Measurements from ENCODE around the gene GCC2.
"Not testable (repeated sequence)": the region's sequence is repeated elsewhere in the genome, so short reads cannot be mapped to it uniquely, and the experiment has no call there.

GCC2 gene, protein sequence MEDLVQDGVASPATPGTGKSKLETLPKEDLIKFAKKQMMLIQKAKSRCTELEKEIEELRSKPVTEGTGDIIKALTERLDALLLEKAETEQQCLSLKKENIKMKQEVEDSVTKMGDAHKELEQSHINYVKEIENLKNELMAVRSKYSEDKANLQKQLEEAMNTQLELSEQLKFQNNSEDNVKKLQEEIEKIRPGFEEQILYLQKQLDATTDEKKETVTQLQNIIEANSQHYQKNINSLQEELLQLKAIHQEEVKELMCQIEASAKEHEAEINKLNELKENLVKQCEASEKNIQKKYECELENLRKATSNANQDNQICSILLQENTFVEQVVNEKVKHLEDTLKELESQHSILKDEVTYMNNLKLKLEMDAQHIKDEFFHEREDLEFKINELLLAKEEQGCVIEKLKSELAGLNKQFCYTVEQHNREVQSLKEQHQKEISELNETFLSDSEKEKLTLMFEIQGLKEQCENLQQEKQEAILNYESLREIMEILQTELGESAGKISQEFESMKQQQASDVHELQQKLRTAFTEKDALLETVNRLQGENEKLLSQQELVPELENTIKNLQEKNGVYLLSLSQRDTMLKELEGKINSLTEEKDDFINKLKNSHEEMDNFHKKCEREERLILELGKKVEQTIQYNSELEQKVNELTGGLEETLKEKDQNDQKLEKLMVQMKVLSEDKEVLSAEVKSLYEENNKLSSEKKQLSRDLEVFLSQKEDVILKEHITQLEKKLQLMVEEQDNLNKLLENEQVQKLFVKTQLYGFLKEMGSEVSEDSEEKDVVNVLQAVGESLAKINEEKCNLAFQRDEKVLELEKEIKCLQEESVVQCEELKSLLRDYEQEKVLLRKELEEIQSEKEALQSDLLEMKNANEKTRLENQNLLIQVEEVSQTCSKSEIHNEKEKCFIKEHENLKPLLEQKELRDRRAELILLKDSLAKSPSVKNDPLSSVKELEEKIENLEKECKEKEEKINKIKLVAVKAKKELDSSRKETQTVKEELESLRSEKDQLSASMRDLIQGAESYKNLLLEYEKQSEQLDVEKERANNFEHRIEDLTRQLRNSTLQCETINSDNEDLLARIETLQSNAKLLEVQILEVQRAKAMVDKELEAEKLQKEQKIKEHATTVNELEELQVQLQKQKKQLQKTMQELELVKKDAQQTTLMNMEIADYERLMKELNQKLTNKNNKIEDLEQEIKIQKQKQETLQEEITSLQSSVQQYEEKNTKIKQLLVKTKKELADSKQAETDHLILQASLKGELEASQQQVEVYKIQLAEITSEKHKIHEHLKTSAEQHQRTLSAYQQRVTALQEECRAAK (N-terminal part only)

GRCh38 chr2:108448678-108449409 is at the start of gene GCC2:
TSS of gene GCC2 (plus strand) at chr2:108449206. CDS start at chr2:108449275, 69 bp downstream.
- DNase-seq (ENCODE audit: low read depth), result peak; percentile 94

DNA sequence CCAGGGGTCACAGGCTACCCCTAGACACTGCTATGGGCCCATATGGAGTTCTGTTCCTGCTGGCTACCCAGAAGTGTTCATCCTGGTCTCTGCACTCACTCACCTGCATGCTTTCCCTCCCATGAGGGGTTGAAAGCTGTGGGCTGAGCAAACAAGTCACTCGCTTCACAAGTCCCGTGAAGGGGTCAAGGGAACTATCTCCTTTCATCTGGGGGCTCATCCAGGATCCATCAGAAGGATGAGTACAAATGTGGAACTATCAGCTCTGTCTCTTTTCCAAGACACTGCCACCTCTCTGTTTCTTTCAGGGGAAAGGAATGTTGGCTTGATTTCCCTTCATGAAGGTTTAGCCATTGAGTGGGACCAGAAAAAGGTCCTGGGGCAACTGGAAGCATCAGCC is 49.5 kb upstream of the GCC2 start:
- DNase-seq (ENCODE audit: low read depth), result no peak

DNA sequence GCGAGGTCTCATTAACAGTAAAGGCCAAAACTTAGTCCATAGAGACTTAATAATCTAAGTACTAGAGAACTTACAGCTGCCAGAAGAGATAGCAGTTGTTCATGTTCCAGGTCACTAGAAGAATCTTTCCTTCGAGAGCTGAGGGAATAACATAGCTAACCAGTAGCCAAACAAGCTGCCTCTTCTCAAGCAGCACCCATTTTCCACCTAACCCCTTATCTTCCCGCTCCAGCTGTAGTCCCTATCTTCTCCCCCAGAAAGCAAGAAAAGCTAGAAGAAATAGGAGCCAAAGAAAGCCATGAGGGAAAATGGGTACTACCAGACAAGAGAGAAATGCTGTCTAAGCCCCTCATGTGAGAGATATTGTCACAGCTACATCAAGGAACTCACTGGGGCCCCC is 47.2 kb upstream of the GCC2 start:
- DNase-seq (ENCODE audit: low read depth), result no peak

- DNase-seq (ENCODE audit: low read depth), result no peak
Observed at GRCh38 chr2:108403494-108403893, 45.5 kb upstream of the GCC2 start.

GRCh38 chr2:108404784-108405397 is 44.1 kb upstream of the GCC2 start:
- DNase-seq (ENCODE audit: low read depth), result no peak

GRCh38 chr2:108407864-108408729 is 40.9 kb upstream of the GCC2 start:
- DNase-seq (ENCODE audit: low read depth), result no peak

DNA sequence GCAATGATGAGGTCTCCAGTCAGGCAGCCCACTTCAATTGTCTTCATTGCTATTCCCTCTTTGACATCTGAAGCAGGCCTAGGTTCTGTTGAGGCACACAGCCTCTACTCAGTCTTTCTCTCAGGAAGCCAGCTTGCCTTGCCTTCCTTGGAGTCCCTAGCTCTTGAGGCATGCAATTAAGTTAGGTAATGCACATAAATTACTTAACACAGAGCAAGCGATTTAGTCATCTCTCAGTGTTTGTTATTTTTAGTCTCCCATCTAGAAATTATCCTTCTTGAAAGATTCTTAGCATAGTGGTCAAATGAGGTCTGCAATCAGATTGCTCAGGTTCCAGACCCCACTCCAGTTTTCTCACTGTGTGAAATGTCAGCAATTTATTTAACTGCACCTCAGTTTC is 39.2 kb upstream of the GCC2 start:
- no peak for DNase-seq (ENCODE audit: low read depth)

GRCh38 chr2:108412995-108413710 is 35.9 kb upstream of the GCC2 start:
- DNase-seq (ENCODE audit: low read depth), result no peak

GRCh38 chr2:108413711-108414095 is 35.3 kb upstream of the GCC2 start:
- DNase-seq (ENCODE audit: low read depth), result no peak

GRCh38 chr2:108414256-108414876 is 34.6 kb upstream of the GCC2 start:
- DNase-seq (ENCODE audit: low read depth), result no peak

- no peak for DNase-seq (ENCODE audit: low read depth)
Observed at GRCh38 chr2:108414945-108415344, 34.1 kb upstream of the GCC2 start.

GRCh38 chr2:108417254-108417653 is 31.8 kb upstream of the GCC2 start:
- DNase-seq (ENCODE audit: low read depth), result no peak

DNA sequence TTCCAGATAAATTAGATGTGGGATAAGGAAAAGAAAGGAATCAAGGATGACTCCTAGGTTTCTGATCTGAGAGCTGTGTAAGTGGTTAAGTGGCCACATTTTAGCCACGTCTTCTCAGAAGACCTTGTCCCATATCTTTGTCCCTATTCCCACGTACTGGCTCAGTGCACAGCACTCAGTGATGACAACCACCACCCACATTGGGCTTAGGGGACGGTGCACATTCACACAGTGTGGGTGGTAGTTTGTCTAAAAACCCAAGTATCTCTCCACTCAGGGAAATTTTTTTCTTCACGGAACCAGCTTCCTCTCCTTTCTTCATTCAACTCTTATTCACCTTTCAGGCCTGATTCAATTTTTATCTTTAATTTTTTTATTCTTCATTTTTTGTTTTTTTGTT is 30.6 kb upstream of the GCC2 start:
- no peak for DNase-seq (ENCODE audit: low read depth)

DNA sequence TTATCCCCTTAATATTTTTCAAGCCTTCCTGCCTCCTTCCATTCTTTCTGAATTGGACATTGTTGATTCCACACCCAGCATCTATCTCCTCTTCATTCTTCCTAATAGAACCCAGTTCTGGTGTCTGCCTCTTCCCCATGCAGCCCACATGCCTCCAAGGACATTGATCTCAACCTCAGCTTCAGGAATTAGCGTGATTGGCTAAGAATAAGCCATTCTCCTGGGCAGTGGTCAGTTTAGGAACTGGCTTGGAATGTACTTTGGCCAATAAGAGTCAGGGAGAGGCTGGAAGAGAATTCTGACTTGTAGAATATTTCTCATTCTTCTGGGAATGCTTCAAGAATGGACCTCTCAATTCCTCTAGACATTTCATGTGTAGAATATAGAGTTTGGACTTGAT is 25.9 kb upstream of the GCC2 start:
- no peak for DNase-seq (ENCODE audit: low read depth)

- no peak for DNase-seq (ENCODE audit: low read depth)
Observed at GRCh38 chr2:108423502-108424251, 25.3 kb upstream of the GCC2 start.

- DNase-seq (ENCODE audit: low read depth), result no peak
Observed at GRCh38 chr2:108428286-108429009, 20.6 kb upstream of the GCC2 start.

DNA sequence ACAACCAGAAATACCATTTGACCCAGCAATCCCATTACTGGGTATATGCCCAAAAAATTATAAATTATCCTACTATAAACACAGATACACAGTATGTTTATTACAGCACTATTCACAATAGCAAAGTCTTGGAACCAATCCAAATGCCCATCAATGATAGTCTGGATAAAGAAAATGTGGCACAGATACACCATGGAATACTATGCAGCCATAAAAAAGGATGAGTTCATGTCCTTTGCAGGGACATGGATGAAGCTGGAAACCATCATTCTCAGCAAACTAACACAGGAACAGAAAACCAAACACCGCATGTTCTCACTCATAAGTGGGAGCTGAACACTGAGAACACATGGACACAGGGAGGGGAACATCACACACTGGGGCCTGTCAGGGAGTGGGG is 13.4 kb upstream of the GCC2 start:
- DNase-seq (ENCODE audit: low read depth), result not testable (repeated sequence)

DNA sequence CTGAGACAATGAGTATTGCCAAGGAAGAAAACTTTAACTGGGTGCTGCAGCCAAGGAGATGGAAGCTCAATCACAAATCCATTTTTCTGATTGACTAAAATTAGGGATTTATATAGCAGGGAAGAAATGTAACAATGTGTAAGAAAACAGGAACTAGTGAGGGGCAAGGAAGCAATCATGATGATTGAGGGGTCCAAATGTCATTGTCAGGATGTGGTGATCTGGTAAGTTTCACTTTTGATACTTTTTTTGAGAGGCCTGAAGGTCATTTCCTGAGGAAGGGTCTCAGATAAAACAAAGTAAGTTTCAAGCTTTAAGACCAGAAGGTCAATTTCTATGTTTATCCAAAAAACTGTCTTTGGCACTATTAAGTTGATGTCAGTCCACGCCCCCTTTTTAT is 12.0 kb upstream of the GCC2 start:
- no peak for DNase-seq (ENCODE audit: low read depth)

All from activated T-cell treated with anti-CD3 and anti-CD28 coated beads for 48 hours (primary cell).